Endothelial cell (in vitro differentiated cells): ENCODE measurements around the gene PRKAG2. TPM values are rescaled to one million over a fixed set of nuclear protein-coding genes. Genes with fewer than 3 reads are reported as not detected.

ENCODE experiments used
- DNase-seq: peaks from one replicate; pipeline ENCODE4 v3.0.0; 2021; ENCODE audit warnings: low spot score
- H3K27ac Mint-ChIP-seq: one replicate; pipeline ENCODE4 v1.8.0; 2021; ENCODE audit warnings: mixed read lengths, inconsistent platforms; ENCODE audit not compliant: unreplicated experiment
- H3K27me3 Mint-ChIP-seq: one replicate; pipeline ENCODE4 v1.8.0; 2021; ENCODE audit warnings: mild to moderate bottlenecking, moderate library complexity, mixed read lengths, inconsistent platforms; ENCODE audit not compliant: unreplicated experiment
- H3K36me3 Mint-ChIP-seq: one replicate; pipeline ENCODE4 v1.8.0; 2021; ENCODE audit warnings: mild to moderate bottlenecking, low read depth, mixed read lengths, inconsistent platforms; ENCODE audit not compliant: unreplicated experiment
- H3K4me1 Mint-ChIP-seq: one replicate; pipeline ENCODE4 v1.8.0; 2021; ENCODE audit warnings: mild to moderate bottlenecking, mixed read lengths, inconsistent platforms; ENCODE audit not compliant: unreplicated experiment
- H3K4me3 Mint-ChIP-seq: one replicate; pipeline ENCODE4 v1.8.0; 2021; ENCODE audit warnings: mild to moderate bottlenecking, mixed read lengths, inconsistent platforms; ENCODE audit not compliant: unreplicated experiment
- H3K9me3 Mint-ChIP-seq: one replicate; pipeline ENCODE4 v1.8.0; 2021; ENCODE audit warnings: mixed read lengths, inconsistent platforms; ENCODE audit not compliant: unreplicated experiment
- total RNA-seq: library from RNA; stranded (reverse); fragmentation: NEBNext Ultra II Directional; extraction: Animal tissue kit (Norgen Biotek cat#: 25700); gene quantifications from one replicate; pipeline ENCODE4 v1.2.1, GENCODE V29; 2021; ENCODE audit not compliant: unreplicated experiment
- TF ChIP-seq, protein P1 (sequence below): fragments of 200-600 bp; sonication (generic); IDR thresholded peaks from one replicate; pipeline ENCODE4 v1.5.0; 2021; ENCODE audit warnings: antibody characterized with exemption; ENCODE audit not compliant: unreplicated experiment

PRKAG2 gene
- total RNA-seq, 1 donor from 2014 or later: 16.0 TPM

DNA sequence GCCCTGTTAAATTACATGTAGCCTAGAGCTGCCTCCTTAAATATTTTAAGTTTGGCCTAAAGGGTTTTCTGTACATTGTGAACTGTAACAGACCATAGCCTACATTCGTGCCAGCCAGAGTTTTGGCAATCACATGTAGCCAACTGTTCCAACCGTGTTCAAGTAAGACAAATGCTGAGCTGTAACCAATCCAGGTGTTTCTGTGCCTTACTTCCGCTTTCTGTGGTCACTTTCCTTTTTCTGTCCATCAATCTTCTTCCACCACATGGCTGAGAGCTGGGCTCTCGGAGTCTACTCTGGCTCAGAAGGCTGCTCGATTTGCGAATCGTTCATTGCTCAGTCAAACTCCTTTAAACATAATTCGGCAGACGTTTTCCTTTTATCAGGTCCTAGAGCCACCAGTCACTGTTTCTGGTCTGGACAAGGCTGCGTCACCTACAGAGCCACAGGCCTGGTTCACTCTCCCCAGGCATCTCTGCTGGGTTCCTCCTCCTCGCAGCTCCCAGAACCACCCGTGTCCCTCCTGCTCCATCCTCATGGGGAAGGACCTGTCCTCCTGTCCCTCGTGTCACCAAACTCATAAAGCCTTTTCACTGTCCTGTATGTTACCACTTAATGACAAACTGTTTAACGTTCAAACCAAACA, 199.2 kb downstream of the PRKAG2 start:
- peaks cover 14% of the 10 kb centered on the region for H3K4me1 Mint-ChIP-seq
- DNase-seq: no peak
- H3K27ac Mint-ChIP-seq: no peak overlapping the region
- no peaks in the 10 kb centered on the region for H3K9me3 Mint-ChIP-seq
- H3K4me3 Mint-ChIP-seq: no peak overlapping the region
- H3K27me3 Mint-ChIP-seq: peaks cover 10% of the 10 kb centered on the region
- TF ChIP-seq, protein P1, sequence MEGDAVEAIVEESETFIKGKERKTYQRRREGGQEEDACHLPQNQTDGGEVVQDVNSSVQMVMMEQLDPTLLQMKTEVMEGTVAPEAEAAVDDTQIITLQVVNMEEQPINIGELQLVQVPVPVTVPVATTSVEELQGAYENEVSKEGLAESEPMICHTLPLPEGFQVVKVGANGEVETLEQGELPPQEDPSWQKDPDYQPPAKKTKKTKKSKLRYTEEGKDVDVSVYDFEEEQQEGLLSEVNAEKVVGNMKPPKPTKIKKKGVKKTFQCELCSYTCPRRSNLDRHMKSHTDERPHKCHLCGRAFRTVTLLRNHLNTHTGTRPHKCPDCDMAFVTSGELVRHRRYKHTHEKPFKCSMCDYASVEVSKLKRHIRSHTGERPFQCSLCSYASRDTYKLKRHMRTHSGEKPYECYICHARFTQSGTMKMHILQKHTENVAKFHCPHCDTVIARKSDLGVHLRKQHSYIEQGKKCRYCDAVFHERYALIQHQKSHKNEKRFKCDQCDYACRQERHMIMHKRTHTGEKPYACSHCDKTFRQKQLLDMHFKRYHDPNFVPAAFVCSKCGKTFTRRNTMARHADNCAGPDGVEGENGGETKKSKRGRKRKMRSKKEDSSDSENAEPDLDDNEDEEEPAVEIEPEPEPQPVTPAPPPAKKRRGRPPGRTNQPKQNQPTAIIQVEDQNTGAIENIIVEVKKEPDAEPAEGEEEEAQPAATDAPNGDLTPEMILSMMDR: no peak
- H3K36me3 Mint-ChIP-seq: no peaks in the 10 kb centered on the region

DNA sequence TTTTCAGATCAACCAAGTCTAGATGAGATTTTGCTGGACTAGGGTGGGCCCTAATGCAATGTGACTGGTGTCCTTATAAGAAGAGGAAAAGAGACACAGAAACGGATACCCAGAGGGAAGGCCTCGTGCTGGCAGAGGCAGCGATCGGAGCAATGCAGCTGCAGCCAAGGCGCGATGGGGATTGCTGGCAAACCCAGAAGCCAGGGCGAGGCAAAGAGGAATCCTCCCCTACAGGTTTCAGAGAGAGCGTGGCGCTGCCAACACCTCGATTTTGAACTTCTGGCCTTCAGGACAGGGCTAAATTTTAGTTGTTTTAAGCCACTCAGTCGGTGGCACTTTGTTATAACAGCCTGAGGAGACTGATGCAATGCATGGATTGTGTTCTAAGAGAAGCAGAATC, 200.2 kb downstream of the PRKAG2 start:
- no peak overlapping the region for H3K4me3 Mint-ChIP-seq
- H3K36me3 Mint-ChIP-seq: no peaks in the 10 kb centered on the region
- no peaks in the 10 kb centered on the region for H3K9me3 Mint-ChIP-seq

DNA sequence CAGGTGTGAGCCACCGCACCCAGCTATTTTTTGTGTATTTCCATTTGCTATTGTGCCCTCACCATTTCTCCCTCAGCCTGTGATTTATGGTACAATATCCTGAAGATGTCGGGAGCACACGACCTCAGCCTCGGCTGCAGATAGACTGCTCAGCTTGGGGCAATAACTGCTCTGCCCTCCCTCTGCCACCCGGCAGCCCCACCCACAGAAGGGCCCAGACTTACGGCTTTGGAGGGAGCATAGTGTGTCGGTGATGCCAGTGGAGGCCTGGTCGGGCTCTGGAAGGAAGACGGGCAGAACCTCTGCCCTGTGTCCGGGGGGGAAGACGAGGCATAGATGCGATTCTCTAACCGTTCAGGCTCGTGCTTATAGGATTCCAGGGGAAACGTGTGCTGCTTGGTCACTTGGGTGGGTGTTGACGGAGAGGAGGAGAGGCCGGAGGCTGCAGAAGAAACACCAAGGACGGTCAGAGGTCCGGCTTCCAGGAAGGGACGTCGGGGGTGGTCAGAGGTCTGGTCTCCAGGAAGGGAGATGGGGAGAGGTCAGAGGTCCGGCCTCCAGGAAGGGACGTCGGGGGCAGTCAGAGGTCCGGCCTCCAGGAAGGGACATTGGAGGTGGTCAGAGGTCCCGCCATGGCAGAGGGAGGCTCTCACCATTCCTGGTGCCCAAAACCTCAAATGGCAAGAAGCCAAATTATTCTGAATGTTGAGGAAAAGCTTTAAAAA, 201.6 kb downstream of the PRKAG2 start:
- peaks cover 8% of the 10 kb centered on the region for H3K27me3 Mint-ChIP-seq
- no peak for DNase-seq
- TF ChIP-seq, protein P1: no peak

More for the DNA sequence above, 200.2 kb downstream of the PRKAG2 start:
- DNase-seq: no peak
- peaks cover 16% of the 10 kb centered on the region for H3K4me1 Mint-ChIP-seq
- TF ChIP-seq, protein P1: no peak
- peaks cover 8% of the 10 kb centered on the region for H3K27me3 Mint-ChIP-seq
- no peak overlapping the region for H3K27ac Mint-ChIP-seq

DNA sequence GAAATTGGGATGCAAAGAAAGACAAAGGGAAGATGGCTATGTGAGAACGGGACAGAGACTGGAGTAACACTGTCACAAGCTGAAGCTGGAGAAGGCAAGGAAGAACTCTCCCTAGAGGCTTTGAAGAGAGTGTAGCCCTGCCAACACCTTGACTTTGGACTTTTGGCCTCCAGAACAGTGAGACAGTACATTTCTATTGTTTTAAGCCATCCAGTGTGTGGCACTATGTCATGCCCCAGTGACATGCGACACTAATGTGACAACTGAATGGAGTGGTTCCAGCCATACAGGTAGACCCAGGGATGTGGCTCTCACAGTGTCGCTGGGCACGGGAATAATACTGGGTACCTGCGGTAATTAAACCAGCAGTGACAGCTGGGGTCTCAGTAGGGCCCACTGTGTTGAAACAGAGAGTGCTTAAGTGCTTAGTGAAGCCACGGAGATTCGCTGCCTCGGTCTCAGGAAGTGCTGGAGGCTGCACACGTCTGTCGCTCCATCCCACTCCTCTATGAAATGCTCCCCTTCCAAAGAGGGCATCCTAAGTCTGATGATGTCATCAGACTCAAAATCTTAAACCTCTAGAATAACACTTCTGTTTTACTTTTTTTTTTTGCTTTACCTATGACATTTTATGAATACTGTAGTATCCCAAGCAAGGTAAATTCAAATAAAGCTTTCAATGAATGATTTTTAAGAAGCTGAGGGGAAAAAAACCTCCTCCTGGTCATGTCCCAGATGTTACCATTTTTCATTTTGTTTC, 202.6 kb downstream of the PRKAG2 start:
- peaks cover 6% of the 10 kb centered on the region for H3K36me3 Mint-ChIP-seq

More for the DNA sequence above, 201.6 kb downstream of the PRKAG2 start:
- H3K9me3 Mint-ChIP-seq: no peaks in the 10 kb centered on the region
- no peak overlapping the region for H3K27ac Mint-ChIP-seq
- H3K4me3 Mint-ChIP-seq: no peak overlapping the region
- peaks cover 2% of the 10 kb centered on the region for H3K36me3 Mint-ChIP-seq
- H3K4me1 Mint-ChIP-seq: peaks cover 16% of the 10 kb centered on the region

More for the DNA sequence above, 202.6 kb downstream of the PRKAG2 start:
- TF ChIP-seq, protein P1: no peak
- peaks cover 16% of the 10 kb centered on the region for H3K4me1 Mint-ChIP-seq
- no peak for DNase-seq
- peaks cover 8% of the 10 kb centered on the region for H3K27me3 Mint-ChIP-seq
- H3K4me3 Mint-ChIP-seq: no peak overlapping the region
- no peak overlapping the region for H3K27ac Mint-ChIP-seq
- H3K9me3 Mint-ChIP-seq: no peaks in the 10 kb centered on the region
